Body of pancreas (tissue), 4 donors: ENCODE data around the gene CYREN.

Experiments used
- POLR2A ChIP-seq, 3 donors: fragments of 450-650 bp; IDR thresholded peaks; one replicate each; pipeline ENCODE4 v1.6.1; 2016; ENCODE audit warnings: antibody characterized with exemption in 3 of 3, mild to moderate bottlenecking in 2 of 3
- TF ChIP-seq, protein P1 (sequence below), 7 experiments: fragments of 450-650 bp in 4 of 7; fragments of 200-600 bp in 3 of 7; sonication (generic) in 3 of 7; IDR thresholded peaks; one replicate each; pipeline ENCODE4 v1.5.1; 2016 to 2019; ENCODE audit warnings: antibody characterized with exemption in 7 of 7

GRCh38 chr7:135204341-135204749, 33.8 kb upstream of the CYREN start:
- TF ChIP-seq, protein P1, sequence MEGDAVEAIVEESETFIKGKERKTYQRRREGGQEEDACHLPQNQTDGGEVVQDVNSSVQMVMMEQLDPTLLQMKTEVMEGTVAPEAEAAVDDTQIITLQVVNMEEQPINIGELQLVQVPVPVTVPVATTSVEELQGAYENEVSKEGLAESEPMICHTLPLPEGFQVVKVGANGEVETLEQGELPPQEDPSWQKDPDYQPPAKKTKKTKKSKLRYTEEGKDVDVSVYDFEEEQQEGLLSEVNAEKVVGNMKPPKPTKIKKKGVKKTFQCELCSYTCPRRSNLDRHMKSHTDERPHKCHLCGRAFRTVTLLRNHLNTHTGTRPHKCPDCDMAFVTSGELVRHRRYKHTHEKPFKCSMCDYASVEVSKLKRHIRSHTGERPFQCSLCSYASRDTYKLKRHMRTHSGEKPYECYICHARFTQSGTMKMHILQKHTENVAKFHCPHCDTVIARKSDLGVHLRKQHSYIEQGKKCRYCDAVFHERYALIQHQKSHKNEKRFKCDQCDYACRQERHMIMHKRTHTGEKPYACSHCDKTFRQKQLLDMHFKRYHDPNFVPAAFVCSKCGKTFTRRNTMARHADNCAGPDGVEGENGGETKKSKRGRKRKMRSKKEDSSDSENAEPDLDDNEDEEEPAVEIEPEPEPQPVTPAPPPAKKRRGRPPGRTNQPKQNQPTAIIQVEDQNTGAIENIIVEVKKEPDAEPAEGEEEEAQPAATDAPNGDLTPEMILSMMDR (IDR thresholded peaks at IDR 0.05) = no peak
- no peak for TF ChIP-seq POLR2A (IDR thresholded peaks at IDR 0.05)
